GM12878 (cell line): ENCODE data around the gene NEAT1. TPM values are rescaled to one million over a fixed set of nuclear protein-coding genes. Genes with fewer than 3 reads are reported as not detected.

Source experiments
- ATAC-seq: fragments of 200-7000 bp; cut with Tn5 transposase; 3 replicates; pipeline ENCODE4 v1.9.1; 2020; ENCODE audit warnings: mild to moderate bottlenecking, moderate library complexity
- BruUV-seq: library from RNA; stranded (reverse); fragments of 400-500 nt; replicated peaks from 2 replicates; lab custom pipeline; 2021; lab: Mats Ljungman, UMichigan
- CTCF ChIA-PET: fragments of 300-600 bp; sonication (Branson Sonifier 250); formaldehyde crosslinking; extraction: SDS; loops from one replicate; lab custom pipeline; 2021; ENCODE audit warnings: inconsistent platforms; lab: Yijun Ruan, JAX
- POLR2A ChIA-PET: fragments of 350-600 bp; formaldehyde crosslinking; extraction: SDS; loops from one replicate; lab custom pipeline; 2021; ENCODE audit warnings: inconsistent platforms; lab: Charles Lee
- RAD21 ChIA-PET: fragments of 300-600 bp; sonication (Branson Sonifier 250); formaldehyde crosslinking; loops from one replicate; lab custom pipeline; 2023; ENCODE audit warnings: antibody characterized with exemption; ENCODE audit not compliant: unreplicated experiment; lab: Charles Lee
- SMC1A ChIA-PET: fragments of 300-600 bp; sonication (Branson Sonifier 250); formaldehyde crosslinking; loops from one replicate; lab custom pipeline; 2023; ENCODE audit not compliant: unreplicated experiment, uncharacterized antibody; lab: Charles Lee
- DNase-seq: peaks from one replicate; pipeline ENCODE4 v3.0.0-alpha.2; 2011; ENCODE audit warnings: low read depth, low spot score
- FAIRE-seq: peaks from 3 replicates; lab custom pipeline; 2011; peaks lifted over from hg19 to GRCh38; lab: Jason Lieb, UNC
- H2AFZ ChIP-seq: 2 replicates; pipeline ENCODE4 v1.6.0; 2011; ENCODE audit warnings: low read depth, low read length, control low read depth; ENCODE audit not compliant: control insufficient read depth
- H3K27ac ChIP-seq: 2 replicates; pipeline ENCODE4 v1.5.1; 2011; ENCODE audit warnings: control low read depth; ENCODE audit not compliant: control insufficient read depth, insufficient read depth
- H3K27me3 ChIP-seq, 2 experiments: replicated peaks in 1 of 2; 2 replicates each; pipeline versions ENCODE4 v1.6.0 to v1.6.1; 2011; ENCODE audit warnings: low read length in 1 of 2; ENCODE audit not compliant: control insufficient read depth in 2 of 2, insufficient read depth in 2 of 2
- H3K36me3 ChIP-seq, 2 experiments: 2 replicates each; pipeline ENCODE4 v1.5.1; 2011; ENCODE audit warnings: low read length in 1 of 2; ENCODE audit not compliant: control insufficient read depth in 2 of 2, insufficient read depth in 2 of 2
- H3K4me1 ChIP-seq: 2 replicates; pipeline ENCODE4 v1.6.1; 2011; ENCODE audit warnings: mild to moderate bottlenecking, low read length, moderate library complexity, mixed read lengths; ENCODE audit not compliant: control insufficient read depth, insufficient read depth
- H3K4me2 ChIP-seq: 2 replicates; pipeline ENCODE4 v1.6.0; 2011; ENCODE audit warnings: control low read depth; ENCODE audit not compliant: control insufficient read depth, insufficient read depth
- H3K4me3 ChIP-seq: fragments of 200-600 bp; sonication (generic); 2 replicates; pipeline ENCODE4 v1.5.1; 2016
- H3K79me2 ChIP-seq: 2 replicates; pipeline ENCODE4 v1.6.0; 2011; ENCODE audit warnings: low read length; ENCODE audit not compliant: control insufficient read depth, insufficient read depth
- H3K9ac ChIP-seq: 2 replicates; pipeline ENCODE4 v1.8.0; 2011; ENCODE audit warnings: low read length, control low read depth, mixed read lengths; ENCODE audit not compliant: control insufficient read depth, insufficient read depth
- H3K9me3 ChIP-seq: replicated peaks from 3 replicates; pipeline ENCODE4 v1.5.1; 2011; ENCODE audit warnings: mild to moderate bottlenecking, low read length; ENCODE audit not compliant: control insufficient read depth, insufficient read depth
- H4K20me1 ChIP-seq: 2 replicates; pipeline ENCODE4 v1.6.0; 2011; ENCODE audit not compliant: control insufficient read depth, insufficient read depth
- CHD2 ChIP-seq: IDR thresholded peaks from 2 replicates; pipeline ENCODE4 v1.6.1; 2011; ENCODE audit warnings: low read depth, low read length, improper control_type of control experiment, borderline replicate concordance
- LARP7 ChIP-seq: fragments of 450-650 bp; IDR thresholded peaks from 2 replicates; pipeline ENCODE4 v1.6.1; 2017; ENCODE audit warnings: mild to moderate bottlenecking
- NR2C1 ChIP-seq: fragments of 450-650 bp; IDR thresholded peaks from 2 replicates; pipeline ENCODE4 v1.6.1; 2017; ENCODE audit warnings: antibody characterized with exemption, mild to moderate bottlenecking, moderate library complexity
- POLR2AphosphoS5 ChIP-seq: IDR thresholded peaks from 2 replicates; pipeline ENCODE4 v1.6.1; 2011; ENCODE audit warnings: mild to moderate bottlenecking, low read length, inconsistent platforms
- POU2F2 ChIP-seq: IDR thresholded peaks from 3 replicates; pipeline ENCODE4 v1.6.1; 2011; ENCODE audit warnings: low read depth, mild to moderate bottlenecking, low read length, borderline replicate concordance
- RAD21 ChIP-seq: IDR thresholded peaks from 2 replicates; pipeline ENCODE4 v1.6.1; 2011; ENCODE audit warnings: mild to moderate bottlenecking, low read depth, low read length, moderate library complexity; ENCODE audit not compliant: insufficient read depth
- ZNF384 ChIP-seq: IDR thresholded peaks from 2 replicates; pipeline ENCODE4 v1.6.1; 2012; ENCODE audit warnings: low read depth, mild to moderate bottlenecking, low read length, improper control_type of control experiment, borderline replicate concordance
- WGBS: methylation state at CpG from one replicate; pipeline ENCODE4 v1.1.6; 2016; ENCODE audit warnings: low lambda C conversion rate; ENCODE audit not compliant: insufficient replicate concordance, insufficient coverage; ENCODE audit errors: missing lambda C conversion rate; 5-methylcytosine and 5-hydroxymethylcytosine counted together
- in situ Hi-C: fragments of 300-500 bp; cut with MboI; formaldehyde crosslinking; loops from 9 replicates; pipeline ENCODE4 v1.14.3; 2018; ENCODE audit warnings: mixed read lengths
- intact Hi-C: fragments of 100-400 bp; cut with micrococcal nuclease; formaldehyde crosslinking; loops from one replicate; pipeline ENCODE4 v1.14.2; 2022; ENCODE audit not compliant: unreplicated experiment
- polyA plus RNA-seq, 11 experiments: library from polyadenylated mRNA; depleted of rRNA in 4 of 11; unstranded in 6 of 11; stranded (reverse) in 5 of 11; fragments of >200 nt; fragmentation: Nextera tagmentation in 4 of 11; fragmentation: Illumina TruSeq in 1 of 11; extraction: Ambion mirVana in 4 of 11; extraction: Trizol in 1 of 11; gene quantifications; 1 replicate in 1 of 11; 2 replicates in 10 of 11; pipeline versions ENCODE4 v1.2.1 to v1.2.3, GENCODE V29; 2011 to 2016; ENCODE audit warnings: inconsistent platforms in 2 of 11, missing spikeins in 2 of 11, low read depth in 1 of 11
- total RNA-seq, 4 experiments: library from RNA; depleted of rRNA in 3 of 4; stranded (reverse); fragments of >200 nt in 3 of 4; fragmentation: Illumina TruSeq in 1 of 4; extraction: Trizol in 1 of 4; gene quantifications; 2 replicates each; pipeline versions ENCODE4 v1.2.1 to v1.2.3, GENCODE V29; 2013 to 2021
- TF ChIP-seq, protein P1 (sequence below): IDR thresholded peaks from 2 replicates; pipeline ENCODE4 v1.6.1; 2012; ENCODE audit warnings: mild to moderate bottlenecking, low read depth, low read length
- TF ChIP-seq, protein P2 (sequence below): IDR thresholded peaks from 2 replicates; pipeline ENCODE4 v1.6.1; 2012; ENCODE audit warnings: improper control_type of control experiment, low read depth, low read length; ENCODE audit not compliant: insufficient replicate concordance
- TF ChIP-seq, protein P3 (sequence below): fragments of 150-350 bp; IDR thresholded peaks from 2 replicates; pipeline ENCODE4 v1.6.1; 2016; ENCODE audit warnings: low read depth, low read length

NEAT1 gene
- total and polyA plus RNA-seq, 10 of the 15 experiments (the other 5 are each of a cell fraction or from before 2014, with no cell fraction given), result 13.6 to 328 (median 69.4) TPM

DNA sequence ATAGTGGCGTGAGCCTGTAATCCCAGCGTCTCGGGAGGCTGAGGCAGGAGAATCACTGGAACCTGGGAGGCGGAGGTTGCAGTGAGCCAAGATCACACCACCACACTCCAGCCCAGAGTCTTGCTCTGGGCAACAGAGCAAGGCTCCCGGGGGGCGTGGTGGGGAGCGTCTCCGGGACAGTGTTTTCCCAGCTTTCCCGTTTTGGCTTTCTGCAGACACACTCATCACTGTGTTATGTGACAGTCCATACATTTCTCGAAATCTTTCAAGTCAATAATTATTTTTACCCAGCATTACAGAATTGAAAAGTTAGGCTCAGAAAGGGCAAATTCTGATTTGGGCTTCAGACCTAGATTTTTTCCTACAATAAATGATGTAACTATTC, 31.7 kb downstream of the NEAT1 start:
- H3K9me3 ChIP-seq, result no peaks in the 10 kb centered on the region
- H3K4me3 ChIP-seq, result peak overlapping the region; percentile 80
- FAIRE-seq (no peak), DNase-seq (no peak), ATAC-seq (no peak)
- CTCF ChIA-PET, result interaction anchor here (1.1 kb wide), 1 partner anchor 10 kb away, joined by 4 read pairs; no protein-coding TSS in a partner anchor
- H3K36me3 ChIP-seq, result no peaks in the 10 kb centered on the region
- peak overlapping the region; percentile 95 for H3K9ac ChIP-seq
- WGBS, result 59% methylated on average over 10 of the region's 10 CpGs
- SMC1A ChIA-PET, result no interaction called here
- peaks cover 19% of the 10 kb centered on the region; the same call in 1 of the 2 replicates for H3K4me1 ChIP-seq
- H3K27me3 ChIP-seq, result no peaks in the 10 kb centered on the region
- BruUV-seq, result no TSS peak
- in situ Hi-C loops, result no loop called here
- POLR2A ChIA-PET, result no interaction called here
- intact Hi-C loops, result no loop called here
- H3K79me2 ChIP-seq, result peaks cover 44% of the 10 kb centered on the region
- RAD21 ChIA-PET, result no interaction called here
- H4K20me1 ChIP-seq, result no peaks in the 10 kb centered on the region
- H3K4me2 ChIP-seq, result peak overlapping the region; percentile 97
- no peak overlapping the region for H2AFZ ChIP-seq
- peak overlapping the region; percentile 93 for H3K27ac ChIP-seq
- TF ChIP-seq, protein P1, sequence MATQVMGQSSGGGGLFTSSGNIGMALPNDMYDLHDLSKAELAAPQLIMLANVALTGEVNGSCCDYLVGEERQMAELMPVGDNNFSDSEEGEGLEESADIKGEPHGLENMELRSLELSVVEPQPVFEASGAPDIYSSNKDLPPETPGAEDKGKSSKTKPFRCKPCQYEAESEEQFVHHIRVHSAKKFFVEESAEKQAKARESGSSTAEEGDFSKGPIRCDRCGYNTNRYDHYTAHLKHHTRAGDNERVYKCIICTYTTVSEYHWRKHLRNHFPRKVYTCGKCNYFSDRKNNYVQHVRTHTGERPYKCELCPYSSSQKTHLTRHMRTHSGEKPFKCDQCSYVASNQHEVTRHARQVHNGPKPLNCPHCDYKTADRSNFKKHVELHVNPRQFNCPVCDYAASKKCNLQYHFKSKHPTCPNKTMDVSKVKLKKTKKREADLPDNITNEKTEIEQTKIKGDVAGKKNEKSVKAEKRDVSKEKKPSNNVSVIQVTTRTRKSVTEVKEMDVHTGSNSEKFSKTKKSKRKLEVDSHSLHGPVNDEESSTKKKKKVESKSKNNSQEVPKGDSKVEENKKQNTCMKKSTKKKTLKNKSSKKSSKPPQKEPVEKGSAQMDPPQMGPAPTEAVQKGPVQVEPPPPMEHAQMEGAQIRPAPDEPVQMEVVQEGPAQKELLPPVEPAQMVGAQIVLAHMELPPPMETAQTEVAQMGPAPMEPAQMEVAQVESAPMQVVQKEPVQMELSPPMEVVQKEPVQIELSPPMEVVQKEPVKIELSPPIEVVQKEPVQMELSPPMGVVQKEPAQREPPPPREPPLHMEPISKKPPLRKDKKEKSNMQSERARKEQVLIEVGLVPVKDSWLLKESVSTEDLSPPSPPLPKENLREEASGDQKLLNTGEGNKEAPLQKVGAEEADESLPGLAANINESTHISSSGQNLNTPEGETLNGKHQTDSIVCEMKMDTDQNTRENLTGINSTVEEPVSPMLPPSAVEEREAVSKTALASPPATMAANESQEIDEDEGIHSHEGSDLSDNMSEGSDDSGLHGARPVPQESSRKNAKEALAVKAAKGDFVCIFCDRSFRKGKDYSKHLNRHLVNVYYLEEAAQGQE, result no peak
- no peak for TF ChIP-seq LARP7
- no peak for TF ChIP-seq POLR2AphosphoS5
- TF ChIP-seq RAD21, result no peak
- no peak for TF ChIP-seq NR2C1
- TF ChIP-seq, protein P2, sequence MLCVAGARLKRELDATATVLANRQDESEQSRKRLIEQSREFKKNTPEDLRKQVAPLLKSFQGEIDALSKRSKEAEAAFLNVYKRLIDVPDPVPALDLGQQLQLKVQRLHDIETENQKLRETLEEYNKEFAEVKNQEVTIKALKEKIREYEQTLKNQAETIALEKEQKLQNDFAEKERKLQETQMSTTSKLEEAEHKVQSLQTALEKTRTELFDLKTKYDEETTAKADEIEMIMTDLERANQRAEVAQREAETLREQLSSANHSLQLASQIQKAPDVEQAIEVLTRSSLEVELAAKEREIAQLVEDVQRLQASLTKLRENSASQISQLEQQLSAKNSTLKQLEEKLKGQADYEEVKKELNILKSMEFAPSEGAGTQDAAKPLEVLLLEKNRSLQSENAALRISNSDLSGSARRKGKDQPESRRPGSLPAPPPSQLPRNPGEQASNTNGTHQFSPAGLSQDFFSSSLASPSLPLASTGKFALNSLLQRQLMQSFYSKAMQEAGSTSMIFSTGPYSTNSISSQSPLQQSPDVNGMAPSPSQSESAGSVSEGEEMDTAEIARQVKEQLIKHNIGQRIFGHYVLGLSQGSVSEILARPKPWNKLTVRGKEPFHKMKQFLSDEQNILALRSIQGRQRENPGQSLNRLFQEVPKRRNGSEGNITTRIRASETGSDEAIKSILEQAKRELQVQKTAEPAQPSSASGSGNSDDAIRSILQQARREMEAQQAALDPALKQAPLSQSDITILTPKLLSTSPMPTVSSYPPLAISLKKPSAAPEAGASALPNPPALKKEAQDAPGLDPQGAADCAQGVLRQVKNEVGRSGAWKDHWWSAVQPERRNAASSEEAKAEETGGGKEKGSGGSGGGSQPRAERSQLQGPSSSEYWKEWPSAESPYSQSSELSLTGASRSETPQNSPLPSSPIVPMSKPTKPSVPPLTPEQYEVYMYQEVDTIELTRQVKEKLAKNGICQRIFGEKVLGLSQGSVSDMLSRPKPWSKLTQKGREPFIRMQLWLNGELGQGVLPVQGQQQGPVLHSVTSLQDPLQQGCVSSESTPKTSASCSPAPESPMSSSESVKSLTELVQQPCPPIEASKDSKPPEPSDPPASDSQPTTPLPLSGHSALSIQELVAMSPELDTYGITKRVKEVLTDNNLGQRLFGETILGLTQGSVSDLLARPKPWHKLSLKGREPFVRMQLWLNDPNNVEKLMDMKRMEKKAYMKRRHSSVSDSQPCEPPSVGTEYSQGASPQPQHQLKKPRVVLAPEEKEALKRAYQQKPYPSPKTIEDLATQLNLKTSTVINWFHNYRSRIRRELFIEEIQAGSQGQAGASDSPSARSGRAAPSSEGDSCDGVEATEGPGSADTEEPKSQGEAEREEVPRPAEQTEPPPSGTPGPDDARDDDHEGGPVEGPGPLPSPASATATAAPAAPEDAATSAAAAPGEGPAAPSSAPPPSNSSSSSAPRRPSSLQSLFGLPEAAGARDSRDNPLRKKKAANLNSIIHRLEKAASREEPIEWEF, result no peak
- TF ChIP-seq, protein P3, sequence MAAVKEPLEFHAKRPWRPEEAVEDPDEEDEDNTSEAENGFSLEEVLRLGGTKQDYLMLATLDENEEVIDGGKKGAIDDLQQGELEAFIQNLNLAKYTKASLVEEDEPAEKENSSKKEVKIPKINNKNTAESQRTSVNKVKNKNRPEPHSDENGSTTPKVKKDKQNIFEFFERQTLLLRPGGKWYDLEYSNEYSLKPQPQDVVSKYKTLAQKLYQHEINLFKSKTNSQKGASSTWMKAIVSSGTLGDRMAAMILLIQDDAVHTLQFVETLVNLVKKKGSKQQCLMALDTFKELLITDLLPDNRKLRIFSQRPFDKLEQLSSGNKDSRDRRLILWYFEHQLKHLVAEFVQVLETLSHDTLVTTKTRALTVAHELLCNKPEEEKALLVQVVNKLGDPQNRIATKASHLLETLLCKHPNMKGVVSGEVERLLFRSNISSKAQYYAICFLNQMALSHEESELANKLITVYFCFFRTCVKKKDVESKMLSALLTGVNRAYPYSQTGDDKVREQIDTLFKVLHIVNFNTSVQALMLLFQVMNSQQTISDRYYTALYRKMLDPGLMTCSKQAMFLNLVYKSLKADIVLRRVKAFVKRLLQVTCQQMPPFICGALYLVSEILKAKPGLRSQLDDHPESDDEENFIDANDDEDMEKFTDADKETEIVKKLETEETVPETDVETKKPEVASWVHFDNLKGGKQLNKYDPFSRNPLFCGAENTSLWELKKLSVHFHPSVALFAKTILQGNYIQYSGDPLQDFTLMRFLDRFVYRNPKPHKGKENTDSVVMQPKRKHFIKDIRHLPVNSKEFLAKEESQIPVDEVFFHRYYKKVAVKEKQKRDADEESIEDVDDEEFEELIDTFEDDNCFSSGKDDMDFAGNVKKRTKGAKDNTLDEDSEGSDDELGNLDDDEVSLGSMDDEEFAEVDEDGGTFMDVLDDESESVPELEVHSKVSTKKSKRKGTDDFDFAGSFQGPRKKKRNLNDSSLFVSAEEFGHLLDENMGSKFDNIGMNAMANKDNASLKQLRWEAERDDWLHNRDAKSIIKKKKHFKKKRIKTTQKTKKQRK, result no peak
- no peak for TF ChIP-seq ZNF384
- no peak for TF ChIP-seq CHD2
- TF ChIP-seq POU2F2, result no peak
